ENCODE measurements around the gene CERS2. TPM values are rescaled to one million over a fixed set of nuclear protein-coding genes. Genes with fewer than 3 reads are reported as not detected.
A peak's percentile ranks its signal among the peaks of the same experiment; 100 is the strongest.

The CERS2 gene
- total and polyA plus RNA-seq, 2 of the 13 experiments (the other 11 are each of a cell fraction or from before 2014, with no cell fraction given): 269 to 298 TPM

- no peak for TF ChIP-seq CERS6 (CRISPR knock-in tag; IDR thresholded peaks at IDR 0.05)
- TF ChIP-seq RBAK (CRISPR knock-in tag; IDR thresholded peaks at IDR 0.05): no peak
- 0 out of 2 replicates have a peak, but pooled peaks have one; percentile 40 for TF ChIP-seq NAIF1 (CRISPR knock-in tag; IDR thresholded peaks at IDR 0.05; ENCODE audit: borderline replicate concordance)
- TF ChIP-seq SMYD3 (CRISPR knock-in tag; IDR thresholded peaks at IDR 0.05): no peak
- TF ChIP-seq NCOA1 (CRISPR knock-in tag; IDR thresholded peaks at IDR 0.05): no peak
- TF ChIP-seq BORCS8-MEF2B (CRISPR knock-in tag; IDR thresholded peaks at IDR 0.05): no peak
- TF ChIP-seq ZBTB4 (CRISPR knock-in tag; IDR thresholded peaks at IDR 0.05; ENCODE audit: borderline replicate concordance): 0 out of 2 replicates have a peak, but pooled peaks have one; percentile 38
- TF ChIP-seq ZNF589 (CRISPR knock-in tag; conservative IDR thresholded peaks at IDR 0.05): no peak
- no peak for TF ChIP-seq ZMAT3 (CRISPR knock-in tag; conservative IDR thresholded peaks at IDR 0.05)
- no peak; the same call in 1 of the 2 replicates for TF ChIP-seq ZBTB7B (CRISPR knock-in tag; IDR thresholded peaks at IDR 0.05)
- TF ChIP-seq ZSCAN22 (CRISPR knock-in tag; IDR thresholded peaks at IDR 0.05): no peak
- no peak for TF ChIP-seq RNF2 (conservative IDR thresholded peaks at IDR 0.05; ENCODE audit: low read depth)
- TF ChIP-seq ZNF180 (CRISPR knock-in tag; IDR thresholded peaks at IDR 0.05; ENCODE audit: borderline replicate concordance, low read depth): no peak
- TF ChIP-seq ATF2 (CRISPR knock-in tag; IDR thresholded peaks at IDR 0.05): 0 out of 2 replicates have a peak, but pooled peaks have one; percentile 12
- TF ChIP-seq ZNF383 (CRISPR knock-in tag; IDR thresholded peaks at IDR 0.05; ENCODE audit: borderline replicate concordance): no peak; the same call in 1 of the 2 replicates
- TF ChIP-seq MED13 (CRISPR knock-in tag; IDR thresholded peaks at IDR 0.05): no peak
- TF ChIP-seq KMT2B (CRISPR knock-in tag; IDR thresholded peaks at IDR 0.05): no peak
- no peak; the same call in 1 of the 2 replicates for TF ChIP-seq ZNF276 (CRISPR knock-in tag; IDR thresholded peaks at IDR 0.05; ENCODE audit: low read depth)
- TF ChIP-seq ISX (CRISPR knock-in tag; conservative IDR thresholded peaks at IDR 0.05): no peak
- TF ChIP-seq ZNF800 (CRISPR knock-in tag; IDR thresholded peaks at IDR 0.05): no peak
Measured at GRCh38 chr1:150971583-150972416, 2.8 kb downstream of the CERS2 start (continued).
